ENCODE results near the gene CASP12.

CASP12 gene

GRCh38 chr11:104908186-104908531 lies 9.9 kb upstream of the CASP12 start:
- no peak for DNase-seq (ENCODE audit: low read depth)
- no peak for TF ChIP-seq CTCF (IDR thresholded peaks at IDR 0.05; ENCODE audit: control insufficient read depth, extremely low read depth, insufficient read depth)
- H3K4me3 ChIP-seq (ENCODE audit: low read depth, low read length): no peak overlapping the region

- TF ChIP-seq CTCF (IDR thresholded peaks at IDR 0.05; ENCODE audit: control insufficient read depth, extremely low read depth, insufficient read depth): no peak
- no peak for DNase-seq (ENCODE audit: low read depth)
- H3K4me3 ChIP-seq (ENCODE audit: low read depth, low read length): no peak overlapping the region
These were observed 9.4 kb upstream of the CASP12 start for GRCh38 chr11:104907521-104908185.

DNA sequence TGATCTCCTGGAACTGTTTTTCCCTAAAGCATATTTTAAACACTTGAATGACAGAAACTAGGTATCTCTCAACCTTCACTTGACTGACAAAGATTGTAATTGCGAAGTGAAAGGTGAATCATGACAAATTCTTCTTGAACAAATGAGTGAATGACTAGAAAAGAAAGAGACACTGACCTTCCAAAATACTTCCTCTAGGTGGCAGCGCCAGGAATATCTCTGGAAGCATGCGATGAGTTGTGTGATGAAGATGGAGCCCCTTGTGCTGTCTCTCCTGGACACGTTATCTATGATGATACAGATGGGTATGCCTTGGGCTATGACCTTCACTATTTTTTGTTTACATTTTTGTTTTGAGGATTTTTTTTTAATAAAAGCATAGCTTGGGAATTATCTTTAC lies 7.0 kb upstream of the CASP12 start:
- DNase-seq (ENCODE audit: low read depth): no peak
- H3K4me3 ChIP-seq (ENCODE audit: low read depth, low read length): no peak overlapping the region
- no peak for TF ChIP-seq CTCF (IDR thresholded peaks at IDR 0.05; ENCODE audit: control insufficient read depth, extremely low read depth, insufficient read depth)

- H3K4me3 ChIP-seq (ENCODE audit: low read depth, low read length): no peak overlapping the region
- TF ChIP-seq CTCF (IDR thresholded peaks at IDR 0.05; ENCODE audit: control insufficient read depth, extremely low read depth, insufficient read depth): no peak
- no peak for DNase-seq (ENCODE audit: low read depth)
These were observed 966 bp upstream of the CASP12 start for GRCh38 chr11:104899226-104899625.

DNA sequence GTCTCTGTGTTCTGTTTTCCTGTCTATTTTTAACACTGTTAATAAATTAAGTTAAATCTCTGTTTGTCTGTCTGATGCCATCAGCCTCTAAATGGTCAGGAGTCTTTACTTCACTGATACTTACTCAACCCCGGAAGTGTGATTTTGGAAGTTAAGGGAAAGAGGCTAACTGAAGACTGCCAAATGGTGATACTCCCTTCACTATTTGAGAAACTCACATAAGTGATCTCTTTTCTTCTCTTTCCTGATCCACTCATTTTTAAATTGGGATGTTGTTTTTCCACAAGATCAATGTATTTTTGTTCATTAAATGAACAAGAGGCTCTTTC lies 389 bp upstream of the CASP12 start:
- H3K4me3 ChIP-seq (ENCODE audit: low read depth, low read length): no peak overlapping the region
- no peak for DNase-seq (ENCODE audit: low read depth)
- TF ChIP-seq CTCF (IDR thresholded peaks at IDR 0.05; ENCODE audit: control insufficient read depth, extremely low read depth, insufficient read depth): no peak

DNA sequence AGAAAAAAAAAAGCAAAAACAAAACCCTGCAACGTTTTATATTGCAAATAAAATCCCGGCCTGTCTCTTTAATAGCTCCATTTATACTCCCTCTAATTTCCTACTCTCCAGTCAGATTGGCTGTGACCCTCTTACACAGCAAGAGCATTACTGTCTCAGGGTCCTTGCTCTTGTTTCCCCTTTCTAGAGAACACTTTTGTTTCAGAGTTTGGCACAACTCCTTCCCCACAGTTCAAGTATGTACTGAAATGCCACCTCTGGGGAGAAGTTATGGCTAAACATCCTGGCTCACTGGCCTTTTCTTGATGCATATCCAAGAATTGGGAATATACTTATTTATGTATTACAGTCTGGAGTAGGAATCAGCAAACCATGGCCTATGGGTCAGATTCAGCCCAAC lies 2.6 kb downstream of the CASP12 start:
- TF ChIP-seq CTCF (IDR thresholded peaks at IDR 0.05; ENCODE audit: control insufficient read depth, extremely low read depth, insufficient read depth): no peak
- H3K4me3 ChIP-seq (ENCODE audit: low read depth, low read length): no peak overlapping the region
- DNase-seq (ENCODE audit: low read depth): no peak

DNA sequence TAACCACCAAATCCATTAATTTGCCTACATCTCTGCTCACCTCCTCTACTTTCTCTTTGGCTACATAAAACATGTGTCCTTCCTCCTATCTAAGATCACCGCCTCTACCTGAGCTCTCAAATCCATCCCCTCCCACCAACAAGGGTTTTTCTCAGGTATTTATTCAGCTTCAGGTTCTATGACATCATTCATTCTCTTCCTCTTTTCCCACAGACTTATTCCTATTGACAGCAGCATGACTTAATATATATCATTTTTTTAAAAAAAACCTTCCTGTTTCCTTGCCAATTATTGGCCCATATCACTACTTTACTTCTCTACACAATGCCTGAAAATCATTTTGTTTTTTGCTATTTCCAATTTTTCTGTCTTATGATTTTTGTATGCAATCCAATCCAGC lies 4.4 kb downstream of the CASP12 start:
- no peak overlapping the region for H3K4me3 ChIP-seq (ENCODE audit: low read depth, low read length)
- TF ChIP-seq CTCF (IDR thresholded peaks at IDR 0.05; ENCODE audit: control insufficient read depth, extremely low read depth, insufficient read depth): no peak
- no peak for DNase-seq (ENCODE audit: low read depth)
